GM12801 (cell line): ENCODE results near the gene MYO5A.

ENCODE experiments used
- TF ChIP-seq, protein P1 (sequence below): IDR thresholded peaks from one replicate; pipeline ENCODE4 v1.5.1; 2011; ENCODE audit warnings: control low read depth; ENCODE audit not compliant: insufficient read length; ENCODE audit errors: extremely low read depth

Gene MYO5A

DNA sequence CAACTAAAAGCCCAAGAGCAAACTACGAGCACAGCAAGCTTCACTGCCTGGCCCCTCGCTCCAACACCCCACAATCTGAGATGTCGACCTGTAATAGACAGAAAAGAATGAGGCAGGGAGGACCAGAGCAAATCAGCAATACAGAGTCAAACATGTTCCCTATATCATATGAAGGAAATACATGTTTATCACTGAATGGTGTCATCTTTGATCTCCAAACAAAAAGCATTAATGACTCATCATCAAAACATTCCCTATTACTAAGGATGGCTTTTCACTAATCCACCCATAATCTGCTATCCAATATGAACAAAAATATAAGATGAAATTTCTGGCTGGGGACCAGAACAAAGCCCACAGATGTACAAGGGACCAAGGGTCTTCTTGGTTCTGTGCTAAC lies 34.7 kb downstream of the MYO5A start:
- TF ChIP-seq, protein P1, sequence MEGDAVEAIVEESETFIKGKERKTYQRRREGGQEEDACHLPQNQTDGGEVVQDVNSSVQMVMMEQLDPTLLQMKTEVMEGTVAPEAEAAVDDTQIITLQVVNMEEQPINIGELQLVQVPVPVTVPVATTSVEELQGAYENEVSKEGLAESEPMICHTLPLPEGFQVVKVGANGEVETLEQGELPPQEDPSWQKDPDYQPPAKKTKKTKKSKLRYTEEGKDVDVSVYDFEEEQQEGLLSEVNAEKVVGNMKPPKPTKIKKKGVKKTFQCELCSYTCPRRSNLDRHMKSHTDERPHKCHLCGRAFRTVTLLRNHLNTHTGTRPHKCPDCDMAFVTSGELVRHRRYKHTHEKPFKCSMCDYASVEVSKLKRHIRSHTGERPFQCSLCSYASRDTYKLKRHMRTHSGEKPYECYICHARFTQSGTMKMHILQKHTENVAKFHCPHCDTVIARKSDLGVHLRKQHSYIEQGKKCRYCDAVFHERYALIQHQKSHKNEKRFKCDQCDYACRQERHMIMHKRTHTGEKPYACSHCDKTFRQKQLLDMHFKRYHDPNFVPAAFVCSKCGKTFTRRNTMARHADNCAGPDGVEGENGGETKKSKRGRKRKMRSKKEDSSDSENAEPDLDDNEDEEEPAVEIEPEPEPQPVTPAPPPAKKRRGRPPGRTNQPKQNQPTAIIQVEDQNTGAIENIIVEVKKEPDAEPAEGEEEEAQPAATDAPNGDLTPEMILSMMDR, result no peak

DNA sequence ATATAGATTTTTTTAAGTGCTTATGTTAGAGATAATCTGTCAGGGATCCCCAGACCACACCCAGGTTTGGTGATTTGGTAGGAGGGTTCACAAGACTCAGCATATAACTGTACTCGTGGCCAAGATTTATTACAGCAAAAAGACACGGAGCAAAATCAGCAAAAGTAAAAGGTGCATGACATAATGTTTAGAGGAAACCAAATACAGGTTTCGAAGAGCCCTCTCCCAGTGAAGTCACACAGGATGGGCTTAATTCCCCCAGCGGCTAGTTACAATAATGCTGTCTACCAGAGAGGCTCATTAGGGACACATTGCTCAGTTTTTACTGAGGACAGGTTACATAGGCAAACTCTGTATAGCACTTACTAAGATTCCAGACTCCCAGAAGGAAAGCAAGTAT lies 36.5 kb downstream of the MYO5A start:
- TF ChIP-seq, protein P1, result no peak

DNA sequence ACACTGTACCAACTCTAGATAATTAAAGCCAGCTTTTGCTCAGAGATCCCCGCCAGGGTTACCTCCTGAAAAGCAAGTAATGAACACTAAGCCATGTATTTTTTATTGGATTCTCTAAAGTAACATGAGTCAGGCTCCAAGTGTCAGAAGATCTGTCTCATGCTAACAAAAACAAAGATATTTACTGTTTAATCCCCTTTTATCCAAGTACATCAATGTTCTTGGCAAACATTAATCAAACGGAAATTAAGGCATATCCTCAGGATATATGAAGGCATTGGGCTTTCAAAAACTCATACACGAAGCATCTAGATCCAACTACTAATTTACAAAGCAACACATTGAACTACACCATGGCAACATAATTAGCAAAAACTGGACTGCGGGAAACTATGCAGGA lies 37.2 kb downstream of the MYO5A start:
- TF ChIP-seq, protein P1, result no peak

- TF ChIP-seq, protein P1, result no peak
Observed at GRCh38 chr15:52488830-52489229, 39.9 kb downstream of the MYO5A start.

DNA sequence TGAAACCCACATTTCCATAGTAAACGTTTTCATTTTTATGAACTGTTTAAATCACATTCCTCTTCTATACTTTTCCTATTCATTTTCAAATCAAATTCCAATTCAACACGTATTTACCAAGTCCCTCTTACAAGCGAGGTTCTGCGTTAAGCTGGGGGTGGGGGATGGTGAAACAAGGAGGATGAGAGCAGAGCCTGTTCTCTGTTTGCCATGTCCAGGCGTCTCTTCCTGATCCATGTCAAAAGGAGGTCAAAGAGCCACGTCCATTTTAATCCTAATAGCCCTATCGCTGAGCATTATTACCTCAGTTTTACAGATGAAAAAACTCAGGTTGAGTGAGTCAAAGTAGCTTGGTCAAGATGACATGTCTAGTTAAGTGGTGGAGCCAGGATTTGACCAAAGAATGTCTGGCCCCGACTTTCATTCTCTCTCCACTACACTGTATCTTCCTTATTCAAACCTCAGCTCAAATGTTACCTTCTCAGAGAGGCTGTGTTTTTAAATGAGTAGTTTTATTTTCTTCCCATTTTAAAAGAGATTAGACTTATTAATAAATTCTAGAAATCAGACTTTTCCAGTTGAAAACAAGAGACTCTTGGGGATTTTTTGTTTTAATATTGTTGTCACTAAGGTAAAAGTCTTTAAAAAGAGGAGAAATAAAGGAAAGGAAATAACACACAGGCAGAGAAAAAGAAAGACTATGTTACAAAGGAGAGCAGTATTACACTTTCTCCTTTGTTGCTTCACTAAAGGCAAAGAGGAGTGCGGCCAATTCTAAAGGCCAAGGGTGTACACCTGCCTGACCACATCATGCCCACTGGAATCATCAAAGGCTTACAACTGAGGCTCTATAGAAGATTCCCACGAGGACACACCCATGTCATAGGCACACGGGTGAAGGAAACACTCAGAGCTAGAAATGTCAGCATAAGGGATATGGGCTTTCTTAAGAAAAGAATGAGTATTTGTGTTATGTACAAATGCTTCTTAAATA lies 42.4 kb downstream of the MYO5A start:
- TF ChIP-seq, protein P1, result no peak

DNA sequence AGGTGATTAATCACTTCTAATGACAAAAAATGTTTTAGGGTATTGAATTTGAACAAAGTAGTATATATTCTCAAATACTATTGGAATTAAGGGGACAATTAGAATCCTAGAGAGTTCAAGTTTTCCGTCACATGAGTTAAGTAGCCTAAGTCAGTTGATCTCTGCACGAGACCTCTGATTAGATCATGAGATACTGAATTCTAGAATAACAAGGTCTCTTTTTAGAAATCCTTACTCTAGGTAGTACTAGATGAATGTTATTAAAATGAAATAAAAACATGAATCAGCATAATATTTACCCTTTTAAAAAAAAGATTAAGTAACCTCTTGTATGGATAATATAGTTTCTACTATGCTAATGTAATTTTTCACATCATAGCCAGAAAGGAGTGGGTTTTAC lies 43.4 kb downstream of the MYO5A start:
- TF ChIP-seq, protein P1, result no peak

DNA sequence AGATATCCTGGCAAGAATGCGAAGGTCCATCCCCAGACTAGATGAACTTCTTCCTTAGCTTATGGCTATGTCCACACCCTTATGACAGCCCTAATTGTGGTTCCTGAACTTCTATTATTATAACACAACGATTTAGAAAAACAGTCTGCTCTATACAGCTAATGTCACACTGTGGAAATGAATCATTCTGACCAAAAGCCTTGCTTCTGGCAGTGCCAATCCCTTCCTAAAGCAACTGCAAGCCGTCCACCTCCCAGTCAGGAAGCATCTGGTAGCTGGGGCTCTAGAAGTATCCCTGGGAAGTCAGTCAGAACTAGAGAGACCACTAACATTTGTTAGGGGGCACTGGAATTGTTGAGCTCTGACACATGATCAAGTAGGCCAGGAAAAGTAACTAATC lies 45.0 kb downstream of the MYO5A start:
- TF ChIP-seq, protein P1, result no peak
